HepG2 (cell line): ENCODE data around the gene CYB5B. TPM values are rescaled to one million over a fixed set of nuclear protein-coding genes. Genes with fewer than 3 reads are reported as not detected.
A peak's percentile ranks its signal among the peaks of the same experiment; 100 is the strongest.

ENCODE experiments used
- ATF2 ChIP-seq: sonication (generic); formaldehyde crosslinking; IDR thresholded peaks from 2 replicates; pipeline ENCODE4 v1.4.0; 2020; ENCODE audit warnings: missing genetic modification reagents
- BHLHE40 ChIP-seq: IDR thresholded peaks from 2 replicates; pipeline ENCODE4 v1.6.1; 2011; ENCODE audit warnings: low read length, improper control_type of control experiment
- E2F5 ChIP-seq: sonication (generic); formaldehyde crosslinking; conservative IDR thresholded peaks from 2 replicates; pipeline ENCODE4 v1.4.0; 2020; ENCODE audit warnings: missing genetic modification reagents
- ETV6 ChIP-seq: sonication (generic); formaldehyde crosslinking; conservative IDR thresholded peaks from 2 replicates; pipeline ENCODE4 v1.4.0; 2020; ENCODE audit warnings: missing genetic modification reagents
- HES4 ChIP-seq: sonication (generic); formaldehyde crosslinking; IDR thresholded peaks from 2 replicates; pipeline ENCODE4 v1.9.0; 2021; ENCODE audit warnings: mild to moderate bottlenecking, missing genetic modification reagents, borderline replicate concordance
- HMG20B ChIP-seq: conservative IDR thresholded peaks from 2 replicates; pipeline ENCODE4 v1.6.1; 2016; ENCODE audit warnings: missing genetic modification reagents, missing compliant biosample characterization
- IRF1 ChIP-seq: sonication (generic); formaldehyde crosslinking; IDR thresholded peaks from 2 replicates; pipeline ENCODE4 v1.4.0; 2020; ENCODE audit warnings: low read depth, mild to moderate bottlenecking, missing genetic modification reagents
- IRX3 ChIP-seq: sonication (generic); formaldehyde crosslinking; IDR thresholded peaks from 2 replicates; pipeline ENCODE4 v1.8.1; 2023; ENCODE audit warnings: mild to moderate bottlenecking, low read depth, missing genetic modification reagents, borderline replicate concordance
- KMT2A ChIP-seq: sonication (generic); formaldehyde crosslinking; IDR thresholded peaks from 2 replicates; pipeline ENCODE4 v1.4.0; 2020; ENCODE audit warnings: missing genetic modification reagents
- PHF8 ChIP-seq: sonication (generic); formaldehyde crosslinking; IDR thresholded peaks from 2 replicates; pipeline ENCODE4 v1.5.0; 2020; ENCODE audit warnings: missing genetic modification reagents
- ZFP36L1 ChIP-seq: sonication (generic); formaldehyde crosslinking; IDR thresholded peaks from 2 replicates; pipeline ENCODE4 v1.8.0; 2022; ENCODE audit warnings: mild to moderate bottlenecking, missing genetic modification reagents, moderate library complexity
- ZNF24 ChIP-seq: fragments of 450-650 bp; IDR thresholded peaks from 2 replicates; pipeline ENCODE4 v1.6.1; 2017; ENCODE audit warnings: antibody characterized with exemption, mild to moderate bottlenecking
- ZNF282 ChIP-seq: fragments of 450-650 bp; IDR thresholded peaks from 2 replicates; pipeline ENCODE4 v1.6.1; 2018; ENCODE audit not compliant: partially characterized antibody
- ZNF333 ChIP-seq: sonication (generic); formaldehyde crosslinking; IDR thresholded peaks from 2 replicates; pipeline ENCODE4 v1.4.0; 2020; ENCODE audit warnings: mild to moderate bottlenecking, missing genetic modification reagents, borderline replicate concordance
- ZNF350 ChIP-seq: sonication (generic); formaldehyde crosslinking; IDR thresholded peaks from 2 replicates; pipeline ENCODE4 v1.4.0; 2020; ENCODE audit warnings: mild to moderate bottlenecking, low read depth, missing genetic modification reagents, borderline replicate concordance
- ZNF549 ChIP-seq: sonication (generic); formaldehyde crosslinking; IDR thresholded peaks from 2 replicates; pipeline ENCODE4 v1.5.0; 2020; ENCODE audit warnings: missing genetic modification reagents
- ZNF776 ChIP-seq: sonication (generic); formaldehyde crosslinking; IDR thresholded peaks from 2 replicates; pipeline ENCODE4 v1.4.0; 2020; ENCODE audit warnings: mild to moderate bottlenecking, missing genetic modification reagents
- ZNF780A ChIP-seq: sonication (generic); formaldehyde crosslinking; IDR thresholded peaks from 2 replicates; pipeline ENCODE4 v1.8.0; 2022; ENCODE audit warnings: mild to moderate bottlenecking, missing genetic modification reagents, moderate library complexity
- ZNF878 ChIP-seq: sonication (generic); formaldehyde crosslinking; IDR thresholded peaks from 2 replicates; pipeline ENCODE4 v1.8.1; 2023; ENCODE audit warnings: mild to moderate bottlenecking, missing genetic modification reagents, moderate library complexity
- polyA plus RNA-seq, 8 experiments: library from polyadenylated mRNA; depleted of rRNA in 3 of 8; stranded (reverse) in 7 of 8; unstranded in 1 of 8; fragments of >200 nt; fragmentation: Illumina TruSeq in 4 of 8; extraction: Trizol in 4 of 8; gene quantifications; 2 replicates each; pipeline versions ENCODE4 v1.2.1 to v1.2.3, GENCODE V29; 2011 to 2016; ENCODE audit warnings: low read depth in 4 of 8, missing spikeins in 1 of 8, mixed read lengths in 1 of 8; ENCODE audit not compliant: insufficient read depth in 1 of 8
- total RNA-seq, 5 experiments: library from RNA; depleted of rRNA; stranded (reverse); fragments of >200 nt; fragmentation: Illumina TruSeq; extraction: Trizol; gene quantifications; 2 replicates each; pipeline ENCODE4 v1.2.3, GENCODE V29; 2016; ENCODE audit warnings: low read depth in 1 of 5
- TF ChIP-seq, protein P1 (sequence below): sonication (generic); formaldehyde crosslinking; IDR thresholded peaks from 2 replicates; pipeline ENCODE4 v1.4.0; 2020; ENCODE audit warnings: missing genetic modification reagents, borderline replicate concordance
- TF ChIP-seq, protein P2 (sequence below): sonication (generic); formaldehyde crosslinking; IDR thresholded peaks from 2 replicates; pipeline ENCODE4 v1.4.0; 2020; ENCODE audit warnings: missing genetic modification reagents

CYB5B gene
- total and polyA plus RNA-seq, 2 of the 13 experiments (the other 11 are each of a cell fraction or from before 2014, with no cell fraction given) = 234 to 432 TPM

- TF ChIP-seq, protein P1, sequence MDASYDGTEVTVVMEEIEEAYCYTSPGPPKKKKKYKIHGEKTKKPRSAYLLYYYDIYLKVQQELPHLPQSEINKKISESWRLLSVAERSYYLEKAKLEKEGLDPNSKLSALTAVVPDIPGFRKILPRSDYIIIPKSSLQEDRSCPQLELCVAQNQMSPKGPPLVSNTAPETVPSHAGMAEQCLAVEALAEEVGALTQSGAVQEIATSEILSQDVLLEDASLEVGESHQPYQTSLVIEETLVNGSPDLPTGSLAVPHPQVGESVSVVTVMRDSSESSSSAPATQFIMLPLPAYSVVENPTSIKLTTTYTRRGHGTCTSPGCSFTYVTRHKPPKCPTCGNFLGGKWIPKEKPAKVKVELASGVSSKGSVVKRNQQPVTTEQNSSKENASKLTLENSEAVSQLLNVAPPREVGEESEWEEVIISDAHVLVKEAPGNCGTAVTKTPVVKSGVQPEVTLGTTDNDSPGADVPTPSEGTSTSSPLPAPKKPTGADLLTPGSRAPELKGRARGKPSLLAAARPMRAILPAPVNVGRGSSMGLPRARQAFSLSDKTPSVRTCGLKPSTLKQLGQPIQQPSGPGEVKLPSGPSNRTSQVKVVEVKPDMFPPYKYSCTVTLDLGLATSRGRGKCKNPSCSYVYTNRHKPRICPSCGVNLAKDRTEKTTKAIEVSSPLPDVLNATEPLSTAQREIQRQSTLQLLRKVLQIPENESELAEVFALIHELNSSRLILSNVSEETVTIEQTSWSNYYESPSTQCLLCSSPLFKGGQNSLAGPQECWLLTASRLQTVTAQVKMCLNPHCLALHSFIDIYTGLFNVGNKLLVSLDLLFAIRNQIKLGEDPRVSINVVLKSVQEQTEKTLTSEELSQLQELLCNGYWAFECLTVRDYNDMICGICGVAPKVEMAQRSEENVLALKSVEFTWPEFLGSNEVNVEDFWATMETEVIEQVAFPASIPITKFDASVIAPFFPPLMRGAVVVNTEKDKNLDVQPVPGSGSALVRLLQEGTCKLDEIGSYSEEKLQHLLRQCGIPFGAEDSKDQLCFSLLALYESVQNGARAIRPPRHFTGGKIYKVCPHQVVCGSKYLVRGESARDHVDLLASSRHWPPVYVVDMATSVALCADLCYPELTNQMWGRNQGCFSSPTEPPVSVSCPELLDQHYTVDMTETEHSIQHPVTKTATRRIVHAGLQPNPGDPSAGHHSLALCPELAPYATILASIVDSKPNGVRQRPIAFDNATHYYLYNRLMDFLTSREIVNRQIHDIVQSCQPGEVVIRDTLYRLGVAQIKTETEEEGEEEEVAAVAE (CRISPR knock-in tag) = peak; percentile 24; the same call in 1 of the 2 replicates
- no peak for TF ChIP-seq IRX3 (CRISPR knock-in tag)
- TF ChIP-seq ZFP36L1 (CRISPR knock-in tag) = no peak
- TF ChIP-seq ZNF549 (CRISPR knock-in tag) = no peak
- TF ChIP-seq BHLHE40 = no peak
- TF ChIP-seq, protein P2, sequence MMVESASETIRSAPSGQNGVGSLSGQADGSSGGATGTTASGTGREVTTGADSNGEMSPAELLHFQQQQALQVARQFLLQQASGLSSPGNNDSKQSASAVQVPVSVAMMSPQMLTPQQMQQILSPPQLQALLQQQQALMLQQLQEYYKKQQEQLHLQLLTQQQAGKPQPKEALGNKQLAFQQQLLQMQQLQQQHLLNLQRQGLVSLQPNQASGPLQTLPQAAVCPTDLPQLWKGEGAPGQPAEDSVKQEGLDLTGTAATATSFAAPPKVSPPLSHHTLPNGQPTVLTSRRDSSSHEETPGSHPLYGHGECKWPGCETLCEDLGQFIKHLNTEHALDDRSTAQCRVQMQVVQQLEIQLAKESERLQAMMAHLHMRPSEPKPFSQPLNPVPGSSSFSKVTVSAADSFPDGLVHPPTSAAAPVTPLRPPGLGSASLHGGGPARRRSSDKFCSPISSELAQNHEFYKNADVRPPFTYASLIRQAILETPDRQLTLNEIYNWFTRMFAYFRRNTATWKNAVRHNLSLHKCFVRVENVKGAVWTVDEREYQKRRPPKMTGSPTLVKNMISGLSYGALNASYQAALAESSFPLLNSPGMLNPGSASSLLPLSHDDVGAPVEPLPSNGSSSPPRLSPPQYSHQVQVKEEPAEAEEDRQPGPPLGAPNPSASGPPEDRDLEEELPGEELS (CRISPR knock-in tag) = peak; percentile 81
- TF ChIP-seq ZNF780A (CRISPR knock-in tag) = no peak
- no peak for TF ChIP-seq E2F5 (CRISPR knock-in tag)
- TF ChIP-seq ZNF878 (CRISPR knock-in tag) = no peak
- TF ChIP-seq ZNF282 = no peak
- TF ChIP-seq HES4 (CRISPR knock-in tag) = no peak
- no peak for TF ChIP-seq IRF1 (CRISPR knock-in tag)
- 0 out of 2 replicates have a peak, but pooled peaks have one; percentile 35 for TF ChIP-seq ATF2
- TF ChIP-seq KMT2A (CRISPR knock-in tag) = peak; percentile 34; the same call in 1 of the 2 replicates
- no peak for TF ChIP-seq ZNF776
- TF ChIP-seq ZNF24 = no peak
- no peak for TF ChIP-seq HMG20B (CRISPR knock-in tag)
- TF ChIP-seq PHF8 (CRISPR knock-in tag) = no peak; the same call in 1 of the 2 replicates
- no peak for TF ChIP-seq ETV6 (CRISPR knock-in tag)
- TF ChIP-seq ZNF350 (CRISPR knock-in tag) = no peak; the same call in 1 of the 2 replicates
- no peak for TF ChIP-seq ZNF333 (CRISPR knock-in tag)
Observed at GRCh38 chr16:69413045-69413664, 11.3 kb upstream of the CYB5B start (continued).
